ENCODE results near the gene UMPS. TPM values are rescaled to one million over a fixed set of nuclear protein-coding genes. Genes with fewer than 3 reads are reported as not detected.

Gene UMPS
- total RNA-seq, 1 experiment from 2014 or later, result 45.4 TPM

DNA sequence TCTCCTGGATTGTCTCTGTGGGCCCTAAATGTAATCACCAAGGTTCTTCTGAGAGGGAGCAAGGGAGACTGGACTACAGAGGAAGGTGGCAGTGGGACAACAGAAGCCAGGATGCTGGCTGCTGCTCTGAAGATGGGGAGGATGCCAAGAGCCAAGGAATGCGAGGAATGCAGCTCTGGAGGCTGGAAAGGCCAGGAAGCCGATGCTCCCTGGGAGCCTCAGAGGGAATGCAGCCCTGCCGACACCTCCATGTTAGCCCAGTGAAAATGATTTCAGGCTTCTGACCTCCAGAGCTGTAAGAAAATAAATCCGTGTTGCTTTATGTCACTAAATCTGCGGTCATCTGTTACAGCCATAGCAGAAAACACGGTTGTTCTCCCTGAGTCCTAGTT is 44.1 kb downstream of the UMPS start (continued):
- TF ChIP-seq ZNF317 (CRISPR knock-in tag; IDR thresholded peaks at IDR 0.05; ENCODE audit: borderline replicate concordance, low read depth) (no peak), ETV6 (CRISPR knock-in tag; IDR thresholded peaks at IDR 0.05) (no peak), GABPB1 (CRISPR knock-in tag; IDR thresholded peaks at IDR 0.05) (no peak), ZNF121 (CRISPR knock-in tag; IDR thresholded peaks at IDR 0.05) (no peak), ZNF396 (CRISPR knock-in tag; IDR thresholded peaks at IDR 0.05; ENCODE audit: borderline replicate concordance) (no peak), SMAD4 (CRISPR knock-in tag; IDR thresholded peaks at IDR 0.05) (no peak)

- Mint-ChIP-seq H3K27ac (peak overlapping the region; percentile 89), H3K36me3 (peaks cover 64% of the 10 kb centered on the region), H3K9me3 (no peaks in the 10 kb centered on the region), H3K4me3 (no peak overlapping the region), H3K27me3 (ENCODE audit: low read depth) (no peaks in the 10 kb centered on the region), H3K4me1 (peaks cover 48% of the 10 kb centered on the region)
- CTCF ChIA-PET, result interaction anchor here (0.7 to 1.6 kb wide), 5 partner anchors 12 to 114 kb away, joined by 3 to 13 read pairs (median 3); no protein-coding TSS in a partner anchor
- DNase-seq (ENCODE audit: low spot score) (no peak), ATAC-seq (no peak)
- POLR2A ChIA-PET, result no interaction called here
- no peak for TF ChIP-seq MXD4 (CRISPR knock-in tag; IDR thresholded peaks at IDR 0.05; ENCODE audit: borderline replicate concordance)
- peak; percentile 87; the same call in 1 of the 2 replicates for TF ChIP-seq ZBTB43 (CRISPR knock-in tag; IDR thresholded peaks at IDR 0.05)
These were observed 44.7 kb downstream of the UMPS start for GRCh38 chr3:124774841-124775402.

GRCh38 chr3:124775877-124776276 is 45.6 kb downstream of the UMPS start:
- ChIA-PET CTCF (interaction anchor here (1.8 kb wide), 1 partner anchor 15 kb away, joined by 9 read pairs; no protein-coding TSS in a partner anchor), POLR2A (no interaction called here)
- H3K27me3 Mint-ChIP-seq (ENCODE audit: low read depth), result no peaks in the 10 kb centered on the region
- H3K36me3 Mint-ChIP-seq, result peaks cover 63% of the 10 kb centered on the region
- TF ChIP-seq, protein P1, sequence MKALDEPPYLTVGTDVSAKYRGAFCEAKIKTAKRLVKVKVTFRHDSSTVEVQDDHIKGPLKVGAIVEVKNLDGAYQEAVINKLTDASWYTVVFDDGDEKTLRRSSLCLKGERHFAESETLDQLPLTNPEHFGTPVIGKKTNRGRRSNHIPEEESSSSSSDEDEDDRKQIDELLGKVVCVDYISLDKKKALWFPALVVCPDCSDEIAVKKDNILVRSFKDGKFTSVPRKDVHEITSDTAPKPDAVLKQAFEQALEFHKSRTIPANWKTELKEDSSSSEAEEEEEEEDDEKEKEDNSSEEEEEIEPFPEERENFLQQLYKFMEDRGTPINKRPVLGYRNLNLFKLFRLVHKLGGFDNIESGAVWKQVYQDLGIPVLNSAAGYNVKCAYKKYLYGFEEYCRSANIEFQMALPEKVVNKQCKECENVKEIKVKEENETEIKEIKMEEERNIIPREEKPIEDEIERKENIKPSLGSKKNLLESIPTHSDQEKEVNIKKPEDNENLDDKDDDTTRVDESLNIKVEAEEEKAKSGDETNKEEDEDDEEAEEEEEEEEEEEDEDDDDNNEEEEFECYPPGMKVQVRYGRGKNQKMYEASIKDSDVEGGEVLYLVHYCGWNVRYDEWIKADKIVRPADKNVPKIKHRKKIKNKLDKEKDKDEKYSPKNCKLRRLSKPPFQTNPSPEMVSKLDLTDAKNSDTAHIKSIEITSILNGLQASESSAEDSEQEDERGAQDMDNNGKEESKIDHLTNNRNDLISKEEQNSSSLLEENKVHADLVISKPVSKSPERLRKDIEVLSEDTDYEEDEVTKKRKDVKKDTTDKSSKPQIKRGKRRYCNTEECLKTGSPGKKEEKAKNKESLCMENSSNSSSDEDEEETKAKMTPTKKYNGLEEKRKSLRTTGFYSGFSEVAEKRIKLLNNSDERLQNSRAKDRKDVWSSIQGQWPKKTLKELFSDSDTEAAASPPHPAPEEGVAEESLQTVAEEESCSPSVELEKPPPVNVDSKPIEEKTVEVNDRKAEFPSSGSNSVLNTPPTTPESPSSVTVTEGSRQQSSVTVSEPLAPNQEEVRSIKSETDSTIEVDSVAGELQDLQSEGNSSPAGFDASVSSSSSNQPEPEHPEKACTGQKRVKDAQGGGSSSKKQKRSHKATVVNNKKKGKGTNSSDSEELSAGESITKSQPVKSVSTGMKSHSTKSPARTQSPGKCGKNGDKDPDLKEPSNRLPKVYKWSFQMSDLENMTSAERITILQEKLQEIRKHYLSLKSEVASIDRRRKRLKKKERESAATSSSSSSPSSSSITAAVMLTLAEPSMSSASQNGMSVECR (CRISPR knock-in tag; IDR thresholded peaks at IDR 0.05; ENCODE audit: borderline replicate concordance), result no peak
- TF ChIP-seq E2F4 (CRISPR knock-in tag; IDR thresholded peaks at IDR 0.05; ENCODE audit: borderline replicate concordance, low read depth) (no peak), ATF2 (CRISPR knock-in tag; IDR thresholded peaks at IDR 0.05; ENCODE audit: borderline replicate concordance, low read depth) (no peak), TEAD1 (CRISPR knock-in tag; IDR thresholded peaks at IDR 0.05) (0 out of 2 replicates have a peak, but pooled peaks have one; percentile 20)
- no peak overlapping the region for H3K4me3 Mint-ChIP-seq
- no peak overlapping the region; the same call in 1 of the 2 replicates for H3K27ac Mint-ChIP-seq
- H3K9me3 Mint-ChIP-seq, result no peaks in the 10 kb centered on the region
- DNase-seq (ENCODE audit: low spot score), result no peak
- peak; percentile 10; the same call in 1 of the 2 replicates for ATAC-seq
- peaks cover 53% of the 10 kb centered on the region for H3K4me1 Mint-ChIP-seq

All from WTC11 (cell line).